Thyroid gland (tissue), 4 donors: ENCODE results near the gene ATF2.

Experiments
- POLR2A ChIP-seq, 2 donors: fragments of 450-650 bp; IDR thresholded peaks; one replicate each; pipeline ENCODE4 v1.6.1; 2017; ENCODE audit warnings: antibody characterized with exemption in 2 of 2, mild to moderate bottlenecking in 2 of 2, moderate library complexity in 1 of 2
- TF ChIP-seq, protein P1 (sequence below), 6 experiments: fragments of 200-600 bp in 3 of 6; fragments of 450-650 bp in 3 of 6; sonication (generic) in 3 of 6; IDR thresholded peaks; one replicate each; pipeline ENCODE4 v1.5.1; 2016 to 2019; ENCODE audit warnings: antibody characterized with exemption in 6 of 6, mild to moderate bottlenecking in 2 of 6, inconsistent platforms in 1 of 6, moderate library complexity in 1 of 6

DNA sequence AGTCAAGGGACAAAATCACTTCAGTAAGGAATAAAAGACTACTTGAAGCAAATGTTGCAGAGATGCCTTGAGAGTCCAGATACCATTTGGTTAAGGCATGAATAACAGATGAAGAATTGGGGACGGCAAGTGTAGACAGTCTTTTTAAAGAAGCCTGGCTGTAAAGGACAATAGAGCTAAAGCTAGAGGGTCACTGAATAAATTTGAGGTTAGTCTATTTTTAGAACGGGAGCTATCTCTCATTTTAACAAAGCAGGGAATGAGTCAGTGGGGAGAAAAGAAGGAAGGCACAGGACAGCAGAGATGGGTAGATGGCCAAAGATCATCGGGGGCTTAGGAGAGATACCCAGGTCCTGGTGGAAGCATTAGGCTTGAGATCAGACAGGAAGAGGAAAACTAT is 132.2 kb downstream of the ATF2 start:
- TF ChIP-seq, protein P1, sequence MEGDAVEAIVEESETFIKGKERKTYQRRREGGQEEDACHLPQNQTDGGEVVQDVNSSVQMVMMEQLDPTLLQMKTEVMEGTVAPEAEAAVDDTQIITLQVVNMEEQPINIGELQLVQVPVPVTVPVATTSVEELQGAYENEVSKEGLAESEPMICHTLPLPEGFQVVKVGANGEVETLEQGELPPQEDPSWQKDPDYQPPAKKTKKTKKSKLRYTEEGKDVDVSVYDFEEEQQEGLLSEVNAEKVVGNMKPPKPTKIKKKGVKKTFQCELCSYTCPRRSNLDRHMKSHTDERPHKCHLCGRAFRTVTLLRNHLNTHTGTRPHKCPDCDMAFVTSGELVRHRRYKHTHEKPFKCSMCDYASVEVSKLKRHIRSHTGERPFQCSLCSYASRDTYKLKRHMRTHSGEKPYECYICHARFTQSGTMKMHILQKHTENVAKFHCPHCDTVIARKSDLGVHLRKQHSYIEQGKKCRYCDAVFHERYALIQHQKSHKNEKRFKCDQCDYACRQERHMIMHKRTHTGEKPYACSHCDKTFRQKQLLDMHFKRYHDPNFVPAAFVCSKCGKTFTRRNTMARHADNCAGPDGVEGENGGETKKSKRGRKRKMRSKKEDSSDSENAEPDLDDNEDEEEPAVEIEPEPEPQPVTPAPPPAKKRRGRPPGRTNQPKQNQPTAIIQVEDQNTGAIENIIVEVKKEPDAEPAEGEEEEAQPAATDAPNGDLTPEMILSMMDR (IDR thresholded peaks at IDR 0.05): no peak
- no peak for TF ChIP-seq POLR2A (IDR thresholded peaks at IDR 0.05)
